Measurements from ENCODE around the gene CD244.

DNA sequence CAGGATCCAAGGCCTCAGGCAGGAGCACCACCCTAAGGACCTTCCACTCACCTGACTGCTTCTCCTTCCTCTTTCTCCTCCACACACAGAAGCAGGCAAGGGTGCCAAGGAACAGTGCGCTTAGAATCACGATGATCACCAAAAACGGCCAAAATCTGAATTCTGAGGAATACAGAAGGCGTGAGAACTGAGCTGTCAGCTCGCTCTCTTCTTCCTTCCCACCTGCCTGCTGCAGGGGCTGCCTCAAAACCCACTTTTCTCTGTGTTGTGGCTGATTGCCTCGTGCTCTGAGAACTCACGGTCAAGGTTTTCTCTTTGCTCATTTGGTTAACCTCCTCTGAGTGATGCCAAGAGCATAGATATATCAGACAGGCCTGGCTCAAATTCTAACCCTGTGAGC is 23.8 kb downstream of the CD244 start:
- TF ChIP-seq EP300 (IDR thresholded peaks at IDR 0.05) = no peak
- TF ChIP-seq, protein P1, sequence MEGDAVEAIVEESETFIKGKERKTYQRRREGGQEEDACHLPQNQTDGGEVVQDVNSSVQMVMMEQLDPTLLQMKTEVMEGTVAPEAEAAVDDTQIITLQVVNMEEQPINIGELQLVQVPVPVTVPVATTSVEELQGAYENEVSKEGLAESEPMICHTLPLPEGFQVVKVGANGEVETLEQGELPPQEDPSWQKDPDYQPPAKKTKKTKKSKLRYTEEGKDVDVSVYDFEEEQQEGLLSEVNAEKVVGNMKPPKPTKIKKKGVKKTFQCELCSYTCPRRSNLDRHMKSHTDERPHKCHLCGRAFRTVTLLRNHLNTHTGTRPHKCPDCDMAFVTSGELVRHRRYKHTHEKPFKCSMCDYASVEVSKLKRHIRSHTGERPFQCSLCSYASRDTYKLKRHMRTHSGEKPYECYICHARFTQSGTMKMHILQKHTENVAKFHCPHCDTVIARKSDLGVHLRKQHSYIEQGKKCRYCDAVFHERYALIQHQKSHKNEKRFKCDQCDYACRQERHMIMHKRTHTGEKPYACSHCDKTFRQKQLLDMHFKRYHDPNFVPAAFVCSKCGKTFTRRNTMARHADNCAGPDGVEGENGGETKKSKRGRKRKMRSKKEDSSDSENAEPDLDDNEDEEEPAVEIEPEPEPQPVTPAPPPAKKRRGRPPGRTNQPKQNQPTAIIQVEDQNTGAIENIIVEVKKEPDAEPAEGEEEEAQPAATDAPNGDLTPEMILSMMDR (IDR thresholded peaks at IDR 0.05) = no peak
- TF ChIP-seq POLR2A (IDR thresholded peaks at IDR 0.05) = no peak
- no peak for TF ChIP-seq POLR2AphosphoS5 (IDR thresholded peaks at IDR 0.05)
